Activated CD4-positive, alpha-beta memory T cell treated with anti-CD3 and anti-CD28 coated beads, Interleukin-2, amount 10 ng/mL, durations not matched to agents 7 days and 5 days (primary cell): Measurements from ENCODE around the gene APBB2. TPM values are rescaled to one million over a fixed set of nuclear protein-coding genes. Genes with fewer than 3 reads are reported as not detected.

ENCODE experiments used
- CTCF ChIA-PET: fragments of 350-600 bp; sonication (Branson Sonifier 250); formaldehyde crosslinking; loops from one replicate; lab custom pipeline; 2021; ENCODE audit warnings: antibody characterized with exemption, inconsistent platforms; lab: Charles Lee
- POLR2A ChIA-PET: fragments of 350-600 bp; sonication (Branson Sonifier 250); formaldehyde crosslinking; loops from one replicate; lab custom pipeline; 2021; ENCODE audit warnings: antibody characterized with exemption; lab: Charles Lee
- DNase-seq: peaks from one replicate; pipeline ENCODE4 v3.0.0-alpha.2; 2020
- H3K27ac Mint-ChIP-seq: one replicate; pipeline ENCODE4 v1.8.0; 2021; ENCODE audit warnings: mild to moderate bottlenecking, mixed read lengths
- H3K27me3 Mint-ChIP-seq: one replicate; pipeline ENCODE4 v1.8.0; 2021; ENCODE audit warnings: mixed read lengths
- H3K36me3 Mint-ChIP-seq: one replicate; pipeline ENCODE4 v1.8.0; 2021; ENCODE audit warnings: low read depth, mixed read lengths
- H3K4me1 Mint-ChIP-seq: one replicate; pipeline ENCODE4 v1.8.0; 2021; ENCODE audit warnings: mixed read lengths
- H3K4me3 Mint-ChIP-seq: one replicate; pipeline ENCODE4 v1.8.0; 2021; ENCODE audit warnings: mild to moderate bottlenecking, mixed read lengths
- H3K9me3 Mint-ChIP-seq: one replicate; pipeline ENCODE4 v1.8.0; 2021; ENCODE audit warnings: mixed read lengths
- total RNA-seq, 2 experiments: library from RNA; stranded (reverse); gene quantifications; one replicate each; pipeline ENCODE4 v1.2.3, GENCODE V29; 2021

The APBB2 gene
- total RNA-seq, 2 experiments from 2014 or later, result 0.75 to 1.3 TPM

DNA sequence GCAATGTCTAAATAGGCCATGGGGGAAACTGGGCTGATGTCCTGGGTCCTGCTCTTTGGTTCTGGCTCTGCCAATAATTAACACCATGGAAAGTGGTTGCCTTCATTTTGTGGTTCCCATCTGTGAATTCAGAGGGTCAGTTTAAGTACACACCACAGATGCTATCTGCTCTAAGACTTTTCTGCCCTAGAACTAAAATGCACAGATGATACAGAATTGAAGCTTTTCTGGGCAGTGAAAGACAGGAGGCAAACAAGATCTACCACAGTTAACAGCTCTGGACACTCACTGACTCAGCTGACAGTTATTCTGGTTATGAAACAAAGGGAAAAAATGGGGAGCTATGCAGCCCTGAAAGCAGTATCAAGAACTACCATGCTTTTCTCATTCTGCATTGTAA is 37.3 kb downstream of the APBB2 start:
- DNase-seq, result no peak
- no peak overlapping the region for H3K27ac Mint-ChIP-seq
- H3K4me1 Mint-ChIP-seq, result no peaks in the 10 kb centered on the region
- H3K4me3 Mint-ChIP-seq, result no peak overlapping the region
- ChIA-PET CTCF (no interaction called here), POLR2A (no interaction called here)
- no peaks in the 10 kb centered on the region for H3K9me3 Mint-ChIP-seq
- H3K36me3 Mint-ChIP-seq, result no peaks in the 10 kb centered on the region
- peaks cover 3% of the 10 kb centered on the region for H3K27me3 Mint-ChIP-seq

GRCh38 chr4:41176340-41176739 is 38.0 kb downstream of the APBB2 start:
- no peak overlapping the region for H3K27ac Mint-ChIP-seq
- DNase-seq, result no peak
- H3K4me1 Mint-ChIP-seq, result no peaks in the 10 kb centered on the region
- no peak overlapping the region for H3K4me3 Mint-ChIP-seq
- ChIA-PET CTCF (no interaction called here), POLR2A (no interaction called here)
- no peaks in the 10 kb centered on the region for H3K9me3 Mint-ChIP-seq
- H3K36me3 Mint-ChIP-seq, result no peaks in the 10 kb centered on the region
- H3K27me3 Mint-ChIP-seq, result peaks cover 3% of the 10 kb centered on the region

DNA sequence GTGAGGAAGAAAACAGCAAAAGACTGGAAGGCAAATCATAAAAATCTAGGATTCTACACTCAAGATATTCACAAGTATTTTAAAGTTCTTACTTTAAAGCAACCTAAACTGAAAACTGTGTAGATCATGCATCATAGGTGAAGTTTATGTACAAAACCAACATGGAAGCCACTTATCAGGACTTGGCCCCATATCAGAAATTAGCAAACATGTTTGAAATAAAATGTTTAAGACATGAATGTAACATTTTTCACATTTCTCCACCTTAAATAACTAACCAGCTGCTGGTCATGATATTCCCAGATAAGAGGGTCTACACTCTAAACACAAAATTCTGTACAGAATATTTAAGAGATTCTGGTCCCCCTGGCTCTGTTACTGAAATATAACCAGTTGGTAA is 38.5 kb downstream of the APBB2 start:
- Mint-ChIP-seq H3K36me3 (no peaks in the 10 kb centered on the region), H3K4me3 (no peak overlapping the region), H3K4me1 (no peaks in the 10 kb centered on the region), H3K9me3 (no peaks in the 10 kb centered on the region), H3K27me3 (peaks cover 3% of the 10 kb centered on the region), H3K27ac (no peak overlapping the region)
- ChIA-PET POLR2A (no interaction called here), CTCF (no interaction called here)
- DNase-seq, result no peak

- ChIA-PET CTCF (no interaction called here), POLR2A (no interaction called here)
- peaks cover 3% of the 10 kb centered on the region for H3K27me3 Mint-ChIP-seq
- no peaks in the 10 kb centered on the region for H3K36me3 Mint-ChIP-seq
- no peak overlapping the region for H3K27ac Mint-ChIP-seq
- no peaks in the 10 kb centered on the region for H3K9me3 Mint-ChIP-seq
- DNase-seq, result no peak
- no peak overlapping the region for H3K4me3 Mint-ChIP-seq
- H3K4me1 Mint-ChIP-seq, result no peaks in the 10 kb centered on the region
Measured at GRCh38 chr4:41174444-41174843, 39.9 kb downstream of the APBB2 start.

- no peak overlapping the region for H3K27ac Mint-ChIP-seq
- no peaks in the 10 kb centered on the region for H3K4me1 Mint-ChIP-seq
- H3K36me3 Mint-ChIP-seq, result no peaks in the 10 kb centered on the region
- peaks cover 3% of the 10 kb centered on the region for H3K27me3 Mint-ChIP-seq
- no peaks in the 10 kb centered on the region for H3K9me3 Mint-ChIP-seq
- CTCF ChIA-PET, result no interaction called here
- POLR2A ChIA-PET, result no interaction called here
- DNase-seq, result no peak
- no peak overlapping the region for H3K4me3 Mint-ChIP-seq
Measured at GRCh38 chr4:41172786-41173185, 41.6 kb downstream of the APBB2 start.

DNA sequence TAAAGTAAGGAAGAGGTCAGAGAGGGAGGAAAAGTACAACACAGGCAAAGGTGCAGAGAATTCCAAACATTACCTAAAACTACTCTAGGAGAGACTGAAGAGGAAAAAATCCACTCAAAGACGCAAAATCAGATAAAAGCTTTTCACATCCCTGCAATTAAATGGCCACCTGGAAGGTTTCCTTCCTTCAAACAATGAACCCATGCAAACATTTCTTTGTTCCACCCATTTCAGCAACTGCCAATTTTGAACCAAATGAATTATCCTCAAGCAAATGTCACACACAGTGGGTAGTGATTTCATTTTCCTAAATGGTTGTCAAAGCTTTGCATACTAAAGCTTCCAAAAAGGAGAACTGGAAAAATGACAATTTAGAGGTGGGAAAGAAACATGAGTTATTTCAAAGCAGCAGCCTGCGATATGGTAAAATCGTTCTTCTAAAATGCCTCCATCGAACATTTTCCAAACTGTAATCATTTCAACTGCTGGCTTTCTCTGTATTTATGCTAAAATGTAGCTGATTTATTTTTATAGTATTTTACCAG is 45.0 kb downstream of the APBB2 start:
- CTCF ChIA-PET, result no interaction called here
- POLR2A ChIA-PET, result no interaction called here

DNA sequence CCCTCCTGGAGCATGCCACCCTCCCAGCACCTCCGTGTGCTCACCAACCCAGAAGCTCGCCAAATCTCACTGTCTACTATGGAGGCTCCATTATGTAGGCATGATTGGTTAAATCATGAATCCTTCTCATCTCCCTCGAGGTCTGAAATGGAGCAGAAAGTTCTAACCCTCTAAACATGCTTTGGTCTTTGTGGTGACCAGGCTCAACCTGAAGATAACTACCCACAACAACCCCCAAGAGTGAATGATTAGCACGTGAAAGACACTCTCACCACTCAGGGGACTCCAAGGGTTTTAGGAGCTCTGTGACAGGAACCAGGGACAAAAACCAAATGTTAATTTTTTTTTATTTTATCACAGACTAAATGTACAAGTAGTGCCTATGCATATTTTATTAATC is 47.2 kb downstream of the APBB2 start:
- H3K4me3 Mint-ChIP-seq, result no peak overlapping the region
- H3K9me3 Mint-ChIP-seq, result peaks cover 3% of the 10 kb centered on the region
- no peaks in the 10 kb centered on the region for H3K36me3 Mint-ChIP-seq
- CTCF ChIA-PET, result interaction anchor here (0.6 kb wide), 1 partner anchor 527 kb away, joined by 3 read pairs; no protein-coding TSS in a partner anchor
- H3K4me1 Mint-ChIP-seq, result no peaks in the 10 kb centered on the region
- POLR2A ChIA-PET, result no interaction called here
- no peak for DNase-seq
- H3K27me3 Mint-ChIP-seq, result no peaks in the 10 kb centered on the region
- no peak overlapping the region for H3K27ac Mint-ChIP-seq

More for the DNA sequence above, 45.0 kb downstream of the APBB2 start:
- H3K4me1 Mint-ChIP-seq, result no peaks in the 10 kb centered on the region
- H3K27ac Mint-ChIP-seq, result no peak overlapping the region
- no peak overlapping the region for H3K4me3 Mint-ChIP-seq
- DNase-seq, result no peak
- H3K9me3 Mint-ChIP-seq, result peaks cover 3% of the 10 kb centered on the region
- no peaks in the 10 kb centered on the region for H3K27me3 Mint-ChIP-seq
- H3K36me3 Mint-ChIP-seq, result no peaks in the 10 kb centered on the region

DNA sequence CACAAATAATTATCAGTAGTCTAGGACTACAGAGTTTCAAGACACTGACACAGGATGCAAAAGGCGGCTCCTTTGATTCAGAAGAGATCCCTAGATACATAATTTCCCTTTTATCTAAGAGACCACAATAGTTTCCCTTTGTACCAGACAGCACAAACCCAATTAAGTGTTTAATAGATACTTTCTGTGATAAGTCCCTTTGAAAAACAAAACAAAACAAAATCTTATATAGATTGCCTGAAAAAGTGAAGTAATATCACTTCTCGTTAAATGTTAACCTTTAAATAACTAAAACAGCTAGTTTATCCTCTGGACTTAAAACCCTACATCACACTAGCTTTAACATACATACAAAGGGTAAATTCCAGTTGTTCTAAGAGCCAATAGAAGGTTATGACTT is 49.9 kb downstream of the APBB2 start:
- DNase-seq, result no peak
- Mint-ChIP-seq H3K36me3 (no peaks in the 10 kb centered on the region), H3K27ac (no peak overlapping the region), H3K27me3 (no peaks in the 10 kb centered on the region), H3K9me3 (peaks cover 3% of the 10 kb centered on the region), H3K4me3 (no peak overlapping the region), H3K4me1 (no peaks in the 10 kb centered on the region)
- POLR2A ChIA-PET, result no interaction called here
- CTCF ChIA-PET, result no interaction called here

DNA sequence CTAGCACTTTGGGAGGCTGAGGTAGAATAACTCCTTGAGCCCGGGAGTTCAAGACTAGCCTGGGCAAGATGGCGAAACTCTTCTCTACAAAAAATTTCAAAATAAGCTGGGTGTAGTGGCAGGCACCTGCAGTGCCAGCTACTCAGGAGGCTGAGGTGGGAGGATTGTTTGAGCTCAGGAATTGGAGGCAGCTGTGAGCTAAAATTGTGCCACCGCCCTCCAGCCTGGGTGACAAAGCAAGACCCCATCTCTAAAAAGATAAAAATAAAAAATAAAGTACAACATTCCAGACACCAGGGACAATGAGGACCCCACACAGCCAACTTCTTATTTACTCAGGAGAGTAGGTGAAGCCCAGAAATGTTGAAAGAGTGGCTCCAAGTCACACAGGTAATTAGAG is 53.0 kb downstream of the APBB2 start:
- ChIA-PET POLR2A (no interaction called here), CTCF (no interaction called here)
- DNase-seq, result no peak
- Mint-ChIP-seq H3K4me1 (no peaks in the 10 kb centered on the region), H3K4me3 (no peak overlapping the region), H3K27ac (no peak overlapping the region), H3K9me3 (peaks cover 3% of the 10 kb centered on the region), H3K27me3 (no peaks in the 10 kb centered on the region), H3K36me3 (no peaks in the 10 kb centered on the region)

- ChIA-PET POLR2A (no interaction called here), CTCF (no interaction called here)
- Mint-ChIP-seq H3K4me3 (no peak overlapping the region), H3K27ac (no peak overlapping the region), H3K36me3 (no peaks in the 10 kb centered on the region), H3K4me1 (no peaks in the 10 kb centered on the region), H3K27me3 (no peaks in the 10 kb centered on the region), H3K9me3 (peaks cover 3% of the 10 kb centered on the region)
- DNase-seq, result no peak
Measured at GRCh38 chr4:41160856-41161255, 53.5 kb downstream of the APBB2 start.

DNA sequence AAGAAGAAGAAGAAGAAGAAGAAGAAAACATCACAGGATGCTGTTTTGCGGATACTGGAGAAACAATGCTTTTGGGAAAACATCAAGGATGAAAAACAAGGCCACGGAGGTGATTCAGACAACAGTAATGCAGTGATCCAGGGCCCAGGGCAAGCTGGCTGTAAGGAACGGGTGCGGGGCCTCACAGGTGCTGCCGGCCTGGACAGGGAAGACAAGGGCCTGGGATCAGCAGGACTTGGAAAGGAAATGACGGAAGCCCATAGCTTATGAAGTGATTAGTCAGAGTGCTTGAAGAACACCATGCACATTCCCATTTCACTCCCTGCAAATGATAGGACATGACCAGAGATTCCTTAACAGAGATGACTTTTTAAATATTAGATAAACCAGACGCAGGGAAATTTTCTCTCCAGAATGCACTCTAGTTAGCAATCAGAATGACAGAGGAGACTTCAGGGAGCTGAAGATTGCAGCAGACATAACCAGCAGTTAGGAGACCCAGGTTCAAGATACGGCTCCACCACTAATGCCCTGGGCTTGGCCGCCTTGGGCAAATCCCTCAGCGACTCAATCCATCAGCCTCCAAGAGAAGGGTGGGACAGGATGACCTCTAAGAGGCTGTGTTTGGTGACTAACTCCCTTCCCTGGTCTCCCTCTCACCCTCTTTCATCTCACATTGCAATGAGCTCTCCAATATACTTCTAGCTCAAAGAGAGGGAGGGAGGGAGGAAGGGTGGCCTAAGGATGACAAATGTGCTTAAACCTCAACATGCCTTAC is 54.1 kb downstream of the APBB2 start:
- ChIA-PET POLR2A (interaction anchor here (1.0 kb wide), 1 partner anchor 11 kb away, joined by 3 read pairs; no protein-coding TSS in a partner anchor), CTCF (no interaction called here)
- no peaks in the 10 kb centered on the region for H3K27me3 Mint-ChIP-seq
- no peak overlapping the region for H3K4me3 Mint-ChIP-seq
- no peak overlapping the region for H3K27ac Mint-ChIP-seq
- no peaks in the 10 kb centered on the region for H3K36me3 Mint-ChIP-seq
- DNase-seq, result no peak
- no peaks in the 10 kb centered on the region for H3K9me3 Mint-ChIP-seq
- H3K4me1 Mint-ChIP-seq, result no peaks in the 10 kb centered on the region

DNA sequence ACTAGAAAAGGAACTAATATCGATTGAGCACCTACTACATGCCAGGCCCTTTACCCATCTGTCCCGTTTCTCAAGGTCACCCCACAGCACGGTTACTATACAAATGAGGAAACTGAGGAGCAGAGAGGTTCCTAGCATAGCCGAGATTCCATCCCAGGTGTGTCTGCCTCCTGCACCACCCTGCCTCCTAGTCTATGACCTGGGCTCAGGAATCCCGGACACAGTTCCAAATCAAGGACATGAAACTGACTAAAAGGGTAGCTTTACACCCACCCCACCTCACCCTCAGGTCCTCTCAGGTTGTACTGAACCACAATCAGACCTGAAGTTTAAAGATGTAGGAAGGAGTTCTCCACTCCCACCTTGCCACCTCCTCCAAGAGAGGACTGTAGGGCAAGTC is 55.6 kb downstream of the APBB2 start:
- Mint-ChIP-seq H3K4me3 (no peak overlapping the region), H3K36me3 (no peaks in the 10 kb centered on the region), H3K27ac (no peak overlapping the region), H3K9me3 (no peaks in the 10 kb centered on the region), H3K27me3 (no peaks in the 10 kb centered on the region), H3K4me1 (no peaks in the 10 kb centered on the region)
- DNase-seq, result no peak
- CTCF ChIA-PET, result no interaction called here
- POLR2A ChIA-PET, result no interaction called here

DNA sequence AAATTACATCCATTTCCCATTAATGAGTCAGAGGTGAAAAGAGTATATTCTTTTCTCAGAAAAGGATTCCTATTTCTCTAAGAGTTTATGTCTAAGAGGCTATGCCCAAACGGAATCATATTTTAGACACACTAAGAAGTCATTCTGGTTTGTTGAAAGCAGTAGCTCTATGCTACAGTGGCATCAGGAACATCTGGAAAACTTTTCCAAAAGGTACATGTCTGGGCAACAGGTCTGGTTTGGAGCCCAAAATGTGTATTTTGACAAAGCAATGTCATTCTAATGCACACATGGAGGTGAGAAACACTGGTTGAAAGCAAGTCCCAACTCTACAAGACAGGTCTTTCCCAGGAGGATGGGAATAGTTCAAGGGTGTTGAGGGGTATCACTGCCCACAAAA is 56.1 kb downstream of the APBB2 start:
- no peak for DNase-seq
- no peaks in the 10 kb centered on the region for H3K4me1 Mint-ChIP-seq
- H3K9me3 Mint-ChIP-seq, result no peaks in the 10 kb centered on the region
- H3K36me3 Mint-ChIP-seq, result no peaks in the 10 kb centered on the region
- ChIA-PET POLR2A (no interaction called here), CTCF (no interaction called here)
- no peaks in the 10 kb centered on the region for H3K27me3 Mint-ChIP-seq
- no peak overlapping the region for H3K27ac Mint-ChIP-seq
- H3K4me3 Mint-ChIP-seq, result no peak overlapping the region

DNA sequence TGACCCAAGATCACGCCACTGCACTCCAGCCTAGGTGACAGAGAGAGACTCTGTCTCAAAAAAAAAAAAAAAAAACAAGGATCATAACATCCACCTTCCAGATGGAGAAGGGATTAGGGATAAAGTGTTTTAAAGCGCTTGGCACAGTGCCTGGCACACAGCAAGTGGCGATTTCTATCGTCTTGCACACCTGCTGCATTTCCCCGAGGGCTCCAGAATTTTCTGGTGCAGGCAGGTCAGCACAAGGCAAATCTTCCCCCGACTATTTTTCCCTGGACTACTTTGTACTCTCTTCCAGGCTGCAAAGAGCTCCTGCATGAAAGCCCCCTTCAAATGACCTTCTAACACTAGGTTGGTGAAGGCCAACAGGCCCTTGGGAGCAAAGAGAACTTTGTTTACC is 57.3 kb downstream of the APBB2 start:
- CTCF ChIA-PET, result no interaction called here
- Mint-ChIP-seq H3K27me3 (no peaks in the 10 kb centered on the region), H3K27ac (no peak overlapping the region), H3K9me3 (no peaks in the 10 kb centered on the region), H3K4me1 (no peaks in the 10 kb centered on the region), H3K4me3 (no peak overlapping the region), H3K36me3 (no peaks in the 10 kb centered on the region)
- no peak for DNase-seq
- POLR2A ChIA-PET, result no interaction called here
